ENCODE results near the gene BET1L. TPM values are rescaled to one million over a fixed set of nuclear protein-coding genes. Genes with fewer than 3 reads are reported as not detected.

The BET1L gene
- total RNA-seq, 1 donor from 2014 or later: 73.2 TPM

- no peaks in the 10 kb centered on the region for H3K9me3 ChIP-seq (ENCODE audit: insufficient read depth, low read depth, low read length)
- H3K27me3 Mint-ChIP-seq (ENCODE audit: low read depth, unreplicated experiment): no peaks in the 10 kb centered on the region
- peaks cover 9% of the 10 kb centered on the region for H3K36me3 ChIP-seq (ENCODE audit: insufficient read depth, low read length)
- peaks cover 22% of the 10 kb centered on the region for H3K36me3 Mint-ChIP-seq (ENCODE audit: low read depth, unreplicated experiment)
- peaks cover 24% of the 10 kb centered on the region for H3K4me1 ChIP-seq (ENCODE audit: insufficient read depth, low read length)
- H3K4me3 Mint-ChIP-seq (ENCODE audit: unreplicated experiment): peak overlapping the region; percentile 99
- H2AFZ ChIP-seq (ENCODE audit: low read depth, low read length): no peak overlapping the region
- H3K4me3 ChIP-seq (ENCODE audit: insufficient read depth, low read depth, low read length): peak overlapping the region; percentile 86
- FAIRE-seq (no peak), DNase-seq (ENCODE audit: low read depth) (no peak)
- peaks cover 75% of the 10 kb centered on the region for H3K79me2 ChIP-seq (ENCODE audit: insufficient read depth, low read length)
- H3K27me3 ChIP-seq (ENCODE audit: insufficient read depth, low read length): no peaks in the 10 kb centered on the region
- no peaks in the 10 kb centered on the region for H3K9me3 Mint-ChIP-seq (ENCODE audit: unreplicated experiment)
- TF ChIP-seq CTCF (IDR thresholded peaks at IDR 0.05; ENCODE audit: insufficient read depth, low read depth, low read length): no peak
- no peak for TF ChIP-seq EZH2 (IDR thresholded peaks at IDR 0.05; ENCODE audit: insufficient read depth, low read length)
- peak overlapping the region; percentile 97 for H3K4me2 ChIP-seq (ENCODE audit: low read length)
- H3K9ac ChIP-seq (ENCODE audit: low read length): peak overlapping the region; percentile 97
- H3K4me1 Mint-ChIP-seq (ENCODE audit: low read depth, unreplicated experiment): peaks cover 41% of the 10 kb centered on the region
- no peak overlapping the region for H3K27ac ChIP-seq (ENCODE audit: low read depth, low read length)
- peaks cover 74% of the 10 kb centered on the region for H4K20me1 ChIP-seq (ENCODE audit: insufficient read depth, low read length)
- H3K27ac Mint-ChIP-seq (ENCODE audit: unreplicated experiment): no peak overlapping the region
Observed at GRCh38 chr11:205221-206001, 1.8 kb downstream of the BET1L start.

- Mint-ChIP-seq H3K9me3 (ENCODE audit: unreplicated experiment) (no peaks in the 10 kb centered on the region), H3K36me3 (ENCODE audit: low read depth, unreplicated experiment) (peaks cover 18% of the 10 kb centered on the region), H3K4me1 (ENCODE audit: low read depth, unreplicated experiment) (peaks cover 34% of the 10 kb centered on the region), H3K4me3 (ENCODE audit: unreplicated experiment) (no peak overlapping the region), H3K27me3 (ENCODE audit: low read depth, unreplicated experiment) (no peaks in the 10 kb centered on the region), H3K27ac (ENCODE audit: unreplicated experiment) (no peak overlapping the region)
- no peak overlapping the region for H3K4me3 ChIP-seq (ENCODE audit: insufficient read depth, low read depth, low read length)
- peaks cover 17% of the 10 kb centered on the region for H3K4me1 ChIP-seq (ENCODE audit: insufficient read depth, low read length)
- TF ChIP-seq EZH2 (IDR thresholded peaks at IDR 0.05; ENCODE audit: insufficient read depth, low read length): no peak
- TF ChIP-seq CTCF (IDR thresholded peaks at IDR 0.05; ENCODE audit: insufficient read depth, low read depth, low read length): no peak
- no peaks in the 10 kb centered on the region for H3K27me3 ChIP-seq (ENCODE audit: insufficient read depth, low read length)
- DNase-seq (ENCODE audit: low read depth) (no peak), FAIRE-seq (no peak)
- peaks cover 7% of the 10 kb centered on the region for H3K36me3 ChIP-seq (ENCODE audit: insufficient read depth, low read length)
- peaks cover 74% of the 10 kb centered on the region for H4K20me1 ChIP-seq (ENCODE audit: insufficient read depth, low read length)
- no peaks in the 10 kb centered on the region for H3K9me3 ChIP-seq (ENCODE audit: insufficient read depth, low read depth, low read length)
- H2AFZ ChIP-seq (ENCODE audit: low read depth, low read length): no peak overlapping the region
- H3K79me2 ChIP-seq (ENCODE audit: insufficient read depth, low read length): peaks cover 67% of the 10 kb centered on the region
- peak overlapping the region; percentile 20 for H3K9ac ChIP-seq (ENCODE audit: low read length)
- no peak overlapping the region for H3K27ac ChIP-seq (ENCODE audit: low read depth, low read length)
- H3K4me2 ChIP-seq (ENCODE audit: low read length): no peak overlapping the region
Observed at GRCh38 chr11:204587-205109, 2.6 kb downstream of the BET1L start.

Data from astrocyte (in vitro differentiated cells and primary cell).